ENCODE measurements around the gene HOXA4.

Gene HOXA4

GRCh38 chr7:27138472-27138871 is 7.9 kb upstream of the HOXA4 start:
- no peak for DNase-seq (ENCODE audit: low read depth)
- TF ChIP-seq CTCF (conservative IDR thresholded peaks at IDR 0.05; ENCODE audit: low read length) = no peak
- no peak overlapping the region for H3K4me3 ChIP-seq (ENCODE audit: low read length)

- no peak for TF ChIP-seq CTCF (conservative IDR thresholded peaks at IDR 0.05; ENCODE audit: low read length)
- DNase-seq (ENCODE audit: low read depth) = no peak
- H3K4me3 ChIP-seq (ENCODE audit: low read length) = no peak overlapping the region
These were observed 7.2 kb upstream of the HOXA4 start for GRCh38 chr7:27137640-27138315.

GRCh38 chr7:27134392-27134791 is 3.8 kb upstream of the HOXA4 start:
- TF ChIP-seq CTCF (conservative IDR thresholded peaks at IDR 0.05; ENCODE audit: low read length) = no peak
- DNase-seq (ENCODE audit: low read depth) = peak; percentile 96
- no peak overlapping the region for H3K4me3 ChIP-seq (ENCODE audit: low read length)

- TF ChIP-seq CTCF (conservative IDR thresholded peaks at IDR 0.05; ENCODE audit: low read length) = no peak
- DNase-seq (ENCODE audit: low read depth) = no peak
- no peak overlapping the region for H3K4me3 ChIP-seq (ENCODE audit: low read length)
These were observed 3.1 kb upstream of the HOXA4 start for GRCh38 chr7:27133409-27134231.

- no peak for TF ChIP-seq CTCF (conservative IDR thresholded peaks at IDR 0.05; ENCODE audit: low read length)
- DNase-seq (ENCODE audit: low read depth) = no peak
- H3K4me3 ChIP-seq (ENCODE audit: low read length) = no peak overlapping the region
These were observed 2.4 kb upstream of the HOXA4 start for GRCh38 chr7:27132978-27133377.

- no peak overlapping the region for H3K4me3 ChIP-seq (ENCODE audit: low read length)
- no peak for DNase-seq (ENCODE audit: low read depth)
- TF ChIP-seq CTCF (conservative IDR thresholded peaks at IDR 0.05; ENCODE audit: low read length) = no peak
These were observed 1.7 kb upstream of the HOXA4 start for GRCh38 chr7:27132214-27132613.

- H3K4me3 ChIP-seq (ENCODE audit: low read length) = peak overlapping the region; percentile 79
- no peak for TF ChIP-seq CTCF (conservative IDR thresholded peaks at IDR 0.05; ENCODE audit: low read length)
These were observed 848 bp upstream of the HOXA4 start for GRCh38 chr7:27131390-27131819.

More at GRCh38 chr7:27131390-27131819, 848 bp upstream of the HOXA4 start:
- DNase-seq (ENCODE audit: low read depth) = no peak
